Stromal cell of bone marrow (primary cell): Measurements from ENCODE around the gene SCYGR4.

Experiments used
- DNase-seq: peaks from one replicate; pipeline ENCODE4 v3.0.0-alpha.2; 2012; ENCODE audit warnings: low read depth

The SCYGR4 gene

DNA sequence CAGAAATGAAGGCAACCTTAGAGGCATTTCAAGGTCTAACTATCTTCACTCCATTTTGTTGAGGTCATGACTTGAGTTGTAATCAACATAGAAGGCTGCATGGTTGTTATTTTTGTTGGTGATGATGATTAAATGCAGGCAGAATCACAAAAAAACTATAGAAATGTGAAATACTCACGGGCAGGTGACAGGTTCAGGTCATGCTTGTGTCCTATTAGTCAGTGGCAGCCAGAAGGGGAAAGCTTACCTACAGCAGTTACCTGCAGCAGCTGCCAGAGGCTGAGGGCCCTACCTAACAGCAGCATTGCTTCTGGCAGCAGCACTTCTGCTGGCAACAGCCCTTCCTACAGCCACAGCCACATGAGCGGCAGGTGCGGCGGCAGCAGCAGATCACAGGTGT lies 3.1 kb upstream of the SCYGR4 start:
- no peak for DNase-seq

DNA sequence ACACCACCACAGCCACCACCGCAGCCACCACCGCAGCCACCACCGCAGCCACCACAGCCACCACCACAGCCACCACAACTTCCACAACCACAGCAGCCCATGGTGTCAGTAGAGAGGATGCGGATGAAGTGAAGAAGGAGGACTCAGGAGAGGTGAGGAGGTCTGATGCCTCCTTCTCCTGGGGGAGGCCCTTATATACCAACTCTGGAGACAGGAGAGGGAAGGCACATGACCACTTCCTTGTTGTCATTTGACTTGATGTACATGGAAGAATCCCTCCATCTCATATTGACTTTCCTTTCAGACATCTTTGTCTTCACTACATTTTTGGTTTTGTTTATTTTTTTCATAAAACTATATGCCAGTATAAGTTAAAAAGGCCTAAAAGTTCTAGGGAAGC lies 2.6 kb upstream of the SCYGR4 start, which contains the start of gene SCYGR3:
Gene SCYGR3 (minus strand): TSS at position 101 of the 400 bp plus-strand sequence. CDS start 0 bp downstream, at position 101.
- DNase-seq: no peak

GRCh38 chr2:227615181-227615580 lies 2.1 kb upstream of the SCYGR4 start:
- no peak for DNase-seq

GRCh38 chr2:227615906-227616305 lies 1.4 kb upstream of the SCYGR4 start:
- DNase-seq: no peak

DNA sequence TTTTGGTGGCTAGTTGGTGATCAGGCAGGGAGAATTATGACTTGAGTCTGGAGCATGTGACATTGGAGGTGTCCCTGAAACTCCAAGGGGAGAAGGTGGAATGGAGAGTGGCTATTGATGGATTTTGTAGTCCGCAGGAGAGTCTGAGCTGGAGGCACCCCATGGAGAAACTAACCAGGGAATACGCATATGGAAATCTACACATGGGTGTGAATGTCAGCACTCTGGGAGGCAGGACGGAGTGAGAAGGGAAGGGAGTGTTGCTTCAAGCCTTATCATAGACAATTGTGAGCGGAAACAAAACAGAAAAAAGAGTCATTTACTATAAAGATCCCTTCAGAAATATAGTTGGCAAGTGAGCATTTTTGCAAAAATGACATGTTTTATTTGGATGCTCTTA lies 667 bp upstream of the SCYGR4 start:
- DNase-seq: no peak

DNA sequence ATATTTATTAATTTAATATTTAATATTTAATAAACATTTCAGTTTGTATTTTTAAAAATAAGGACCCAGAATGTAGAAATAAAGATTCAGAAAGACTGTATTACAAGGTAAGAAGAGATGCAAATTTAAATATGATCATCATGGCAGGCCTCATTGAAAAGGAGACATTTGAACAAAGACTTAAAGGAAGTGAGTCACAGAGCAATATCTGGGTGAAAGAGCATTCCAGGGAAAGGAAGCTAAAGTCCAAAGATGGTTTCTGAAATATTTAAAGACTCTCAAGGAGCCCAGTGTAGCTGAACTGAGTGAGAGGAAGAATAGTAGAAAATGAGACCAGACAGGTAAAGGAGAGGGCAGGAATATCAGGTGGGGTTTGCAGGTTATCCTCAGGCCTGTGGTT lies 5.9 kb downstream of the SCYGR4 start:
- no peak for DNase-seq

- DNase-seq: no peak
These were observed 8.1 kb downstream of the SCYGR4 start for GRCh38 chr2:227625420-227625819.

DNA sequence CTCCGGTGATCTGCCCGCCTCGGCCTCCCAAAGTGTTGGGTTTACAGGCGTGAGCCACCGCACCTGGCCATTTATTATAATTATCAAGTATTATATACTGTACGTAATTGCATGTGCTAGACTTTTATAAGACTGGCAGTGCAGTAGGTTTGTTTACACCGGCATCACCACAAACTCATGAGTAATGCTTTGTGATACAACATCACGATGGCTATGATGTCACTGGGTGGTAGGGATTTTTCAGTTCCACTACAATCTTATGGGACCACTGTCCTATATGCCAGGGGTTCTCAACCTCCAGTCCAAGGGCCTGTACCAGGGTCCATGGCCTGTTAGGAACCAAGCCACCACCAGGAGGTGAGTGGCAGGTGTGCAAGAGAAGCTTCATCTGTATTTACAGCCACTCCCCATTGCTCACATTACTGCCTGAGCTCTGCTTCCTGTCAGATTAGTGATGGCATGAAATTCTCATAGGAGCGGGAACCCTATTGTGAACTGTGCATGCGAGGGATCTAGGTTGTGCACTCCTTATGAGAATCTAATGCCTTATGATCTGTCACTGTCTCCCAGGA lies 9.4 kb downstream of the SCYGR4 start:
- no peak for DNase-seq

- no peak for DNase-seq
These were observed 10.5 kb downstream of the SCYGR4 start for GRCh38 chr2:227627769-227628168.

- DNase-seq: no peak
These were observed 12.1 kb downstream of the SCYGR4 start for GRCh38 chr2:227629435-227629834.

GRCh38 chr2:227630322-227630721 lies 13.0 kb downstream of the SCYGR4 start:
- no peak for DNase-seq

DNA sequence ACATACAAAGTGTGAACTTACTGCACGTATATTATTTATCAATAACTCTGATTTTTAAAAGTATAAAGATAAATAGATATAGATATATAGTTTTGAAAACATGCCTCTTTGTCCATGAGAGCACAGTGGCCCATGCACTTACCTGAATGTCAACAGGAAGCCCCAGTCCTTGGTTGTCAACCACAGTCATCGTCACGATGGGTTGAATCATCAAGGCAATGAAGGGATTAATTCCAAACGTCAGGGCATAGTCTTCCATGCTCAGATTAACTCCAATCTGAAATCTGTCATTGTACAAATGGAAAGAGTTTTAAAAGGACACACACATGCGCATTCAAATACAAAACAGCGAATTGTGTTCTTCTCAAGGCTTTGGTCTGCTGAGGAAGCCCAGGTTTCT lies 15.5 kb downstream of the SCYGR4 start:
- no peak for DNase-seq

DNA sequence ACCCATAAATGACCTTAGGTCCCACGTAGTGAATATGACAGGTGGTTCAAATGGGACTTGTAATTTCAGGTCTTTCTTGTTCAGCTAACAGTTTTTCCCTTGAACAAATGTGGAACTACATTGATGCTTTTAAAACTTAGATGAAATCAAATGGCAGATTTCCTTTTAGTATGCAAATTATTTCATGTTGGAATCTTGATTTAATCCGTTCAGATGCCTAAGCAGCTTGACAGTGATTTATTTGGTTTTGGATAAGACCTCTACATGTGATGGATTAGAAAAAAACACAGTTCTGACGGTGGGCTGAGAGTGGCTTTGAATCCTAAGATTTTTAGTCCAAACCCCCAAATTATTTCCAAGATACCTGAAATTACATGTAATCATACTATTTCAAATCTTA lies 16.9 kb downstream of the SCYGR4 start:
- DNase-seq: no peak

GRCh38 chr2:227642656-227643055 lies 25.4 kb downstream of the SCYGR4 start:
- DNase-seq: no peak

DNA sequence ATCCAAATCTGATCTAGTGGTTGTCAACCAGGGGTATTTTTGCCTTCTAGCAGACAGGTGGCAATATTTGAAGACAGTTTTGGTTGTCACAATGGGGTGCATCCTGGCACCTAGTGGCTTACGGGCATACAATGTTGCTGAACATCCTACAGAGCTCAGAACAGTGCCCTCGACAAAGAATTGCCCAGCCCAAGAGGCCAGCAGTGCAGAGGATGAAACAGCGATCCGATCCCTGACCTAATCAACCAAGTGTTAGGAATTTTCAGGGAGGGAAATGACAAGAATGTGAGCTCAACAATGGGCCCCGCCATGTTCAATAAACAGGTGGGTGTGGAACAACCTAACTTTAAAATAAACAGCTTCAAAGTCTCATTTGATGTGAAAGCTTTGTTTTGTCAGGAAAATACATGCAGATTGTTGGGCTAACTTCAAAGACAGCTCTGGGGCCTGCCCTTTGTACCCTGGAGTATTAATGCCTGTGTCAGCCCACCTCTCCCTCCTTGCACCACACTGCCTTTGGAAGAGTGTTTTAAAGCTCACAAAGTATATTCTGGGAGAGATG lies 26.8 kb downstream of the SCYGR4 start:
- no peak for DNase-seq

DNA sequence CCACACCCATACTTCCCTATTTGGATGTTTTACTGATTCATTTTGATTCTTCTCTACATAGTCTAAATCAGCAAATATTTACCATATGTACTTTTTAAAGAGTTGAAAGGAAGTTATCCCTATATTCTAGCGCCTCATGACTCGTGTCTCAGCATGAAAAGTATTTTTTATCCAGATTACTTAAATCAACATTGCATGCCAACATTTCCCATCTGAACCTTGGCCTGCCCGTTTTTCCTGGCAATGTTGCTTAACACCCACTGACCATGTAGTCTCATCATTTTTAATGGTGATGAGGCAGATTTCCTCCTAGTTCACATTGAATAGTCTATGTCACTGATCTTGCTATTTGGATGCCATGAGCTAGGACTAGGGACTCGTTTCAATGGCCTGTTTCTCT lies 36.1 kb downstream of the SCYGR4 start:
- peak; percentile 60 for DNase-seq

DNA sequence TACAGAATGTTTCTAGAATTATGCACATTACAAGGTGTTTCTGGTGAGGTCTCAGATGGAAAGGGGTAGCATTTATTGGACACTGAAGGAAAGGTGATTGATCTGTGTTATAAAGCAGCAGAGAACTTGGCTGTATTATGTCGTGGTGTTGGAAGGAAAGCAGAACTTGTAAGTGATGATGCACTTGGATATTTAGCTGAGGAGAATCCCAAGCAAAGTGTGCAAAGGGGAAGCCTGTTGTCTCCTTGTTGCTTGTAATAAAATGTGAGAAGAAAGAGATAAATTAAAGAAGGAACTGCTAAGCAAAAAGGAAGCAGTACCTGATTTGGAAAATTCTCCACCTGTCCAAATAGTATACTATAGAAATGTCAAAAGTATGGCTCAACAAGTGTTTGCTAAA lies 37.1 kb downstream of the SCYGR4 start:
- DNase-seq: no peak

- peak; percentile 93 for DNase-seq
These were observed 38.2 kb downstream of the SCYGR4 start for GRCh38 chr2:227655454-227655853.

DNA sequence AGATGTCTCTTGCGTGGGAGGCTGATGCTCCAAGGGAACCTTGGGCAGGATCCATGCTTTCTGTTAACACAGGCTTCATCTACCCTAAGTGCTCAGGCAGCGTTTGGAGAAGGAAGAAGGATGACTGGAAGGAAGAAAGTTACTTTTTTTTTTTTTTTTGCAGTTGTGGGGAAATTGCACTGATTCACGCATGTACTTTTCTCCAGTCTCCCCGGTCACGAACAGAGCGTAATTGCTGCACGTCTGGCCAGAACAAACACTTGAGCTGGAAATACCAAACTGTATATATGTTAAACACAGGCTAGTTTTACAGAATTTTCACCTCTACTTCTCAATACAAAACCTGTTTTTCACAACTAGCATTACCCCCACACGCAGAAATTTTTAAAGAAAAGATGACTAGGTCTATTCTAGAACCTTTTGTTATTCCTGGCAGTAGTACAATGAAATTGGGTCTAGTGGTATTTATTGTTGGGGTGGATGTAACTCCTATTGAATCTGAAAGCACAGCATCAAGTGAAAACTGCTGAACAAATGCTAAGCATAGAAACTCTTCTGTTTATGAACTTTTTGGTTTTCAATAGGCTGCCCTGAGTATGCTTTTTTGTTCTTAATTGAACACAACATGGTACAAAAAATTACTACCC lies 40.0 kb downstream of the SCYGR4 start:
- peak; percentile 66 for DNase-seq

GRCh38 chr2:227661025-227661649 lies 43.8 kb downstream of the SCYGR4 start:
- no peak for DNase-seq

GRCh38 chr2:227661827-227662226 lies 44.5 kb downstream of the SCYGR4 start:
- DNase-seq: no peak

DNA sequence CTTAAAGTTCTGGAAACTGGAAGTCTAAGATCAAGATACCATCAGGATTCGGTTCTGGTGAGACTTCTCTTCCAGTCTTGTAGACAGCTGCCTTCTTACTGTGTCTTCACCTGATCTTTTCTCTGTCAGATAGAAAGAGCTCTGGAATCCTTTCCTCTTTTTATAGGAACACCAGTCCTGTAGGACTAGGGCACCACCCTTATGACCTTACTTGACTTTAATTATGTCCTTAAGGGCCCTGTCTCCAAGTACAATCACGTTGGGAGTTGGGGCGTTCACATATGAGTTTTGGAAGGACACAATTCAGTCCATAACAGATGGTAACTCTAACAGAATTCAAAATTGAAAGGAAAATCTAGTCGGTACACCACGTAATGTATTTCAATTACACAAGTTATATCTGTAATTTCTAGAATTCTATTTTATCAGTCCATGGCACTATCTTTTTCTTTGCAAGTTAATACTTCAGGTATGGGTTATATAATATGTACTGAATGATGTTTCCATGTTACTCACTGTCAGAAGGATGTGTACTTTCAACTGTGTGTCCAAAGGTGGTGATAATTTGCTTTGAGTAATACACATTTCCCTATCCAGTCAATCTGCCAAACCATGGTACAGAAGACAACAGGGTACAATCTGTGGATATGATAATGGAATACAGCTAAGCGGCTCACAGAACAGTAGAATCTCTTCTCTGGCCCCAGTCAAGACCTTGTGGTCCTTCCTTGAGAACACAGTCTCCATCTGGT lies 48.1 kb downstream of the SCYGR4 start:
- no peak for DNase-seq
